ENCODE results near the gene GRAMD1B.
A peak's percentile ranks its signal among the peaks of the same experiment; 100 is the strongest.

Gene GRAMD1B

DNA sequence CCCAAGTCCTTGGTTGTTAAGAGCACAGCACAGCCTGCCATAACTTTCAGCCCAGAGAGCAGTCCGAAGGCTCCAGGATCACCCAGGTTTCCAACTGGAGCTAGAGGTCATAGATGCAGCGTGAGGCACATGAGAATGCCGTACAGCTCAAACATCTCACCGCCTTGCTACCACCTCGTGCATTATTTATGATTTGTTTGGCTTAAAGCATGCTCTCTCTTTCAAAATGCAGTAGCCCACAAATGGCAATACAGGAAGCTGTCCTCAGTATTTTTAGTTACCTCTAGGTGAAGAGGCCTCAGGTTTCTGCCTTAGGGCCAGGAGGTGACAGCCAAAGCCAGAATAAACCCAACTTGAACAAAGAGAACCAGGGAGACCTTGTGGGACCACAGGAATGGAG, 210.0 kb downstream of the GRAMD1B start:
- H3K27me3 ChIP-seq (ENCODE audit: insufficient read depth, poor library complexity, severe bottlenecking): peaks cover 2% of the 10 kb centered on the region
- no peak overlapping the region for H3K27ac ChIP-seq (replicated peaks)
- TF ChIP-seq, protein P1, sequence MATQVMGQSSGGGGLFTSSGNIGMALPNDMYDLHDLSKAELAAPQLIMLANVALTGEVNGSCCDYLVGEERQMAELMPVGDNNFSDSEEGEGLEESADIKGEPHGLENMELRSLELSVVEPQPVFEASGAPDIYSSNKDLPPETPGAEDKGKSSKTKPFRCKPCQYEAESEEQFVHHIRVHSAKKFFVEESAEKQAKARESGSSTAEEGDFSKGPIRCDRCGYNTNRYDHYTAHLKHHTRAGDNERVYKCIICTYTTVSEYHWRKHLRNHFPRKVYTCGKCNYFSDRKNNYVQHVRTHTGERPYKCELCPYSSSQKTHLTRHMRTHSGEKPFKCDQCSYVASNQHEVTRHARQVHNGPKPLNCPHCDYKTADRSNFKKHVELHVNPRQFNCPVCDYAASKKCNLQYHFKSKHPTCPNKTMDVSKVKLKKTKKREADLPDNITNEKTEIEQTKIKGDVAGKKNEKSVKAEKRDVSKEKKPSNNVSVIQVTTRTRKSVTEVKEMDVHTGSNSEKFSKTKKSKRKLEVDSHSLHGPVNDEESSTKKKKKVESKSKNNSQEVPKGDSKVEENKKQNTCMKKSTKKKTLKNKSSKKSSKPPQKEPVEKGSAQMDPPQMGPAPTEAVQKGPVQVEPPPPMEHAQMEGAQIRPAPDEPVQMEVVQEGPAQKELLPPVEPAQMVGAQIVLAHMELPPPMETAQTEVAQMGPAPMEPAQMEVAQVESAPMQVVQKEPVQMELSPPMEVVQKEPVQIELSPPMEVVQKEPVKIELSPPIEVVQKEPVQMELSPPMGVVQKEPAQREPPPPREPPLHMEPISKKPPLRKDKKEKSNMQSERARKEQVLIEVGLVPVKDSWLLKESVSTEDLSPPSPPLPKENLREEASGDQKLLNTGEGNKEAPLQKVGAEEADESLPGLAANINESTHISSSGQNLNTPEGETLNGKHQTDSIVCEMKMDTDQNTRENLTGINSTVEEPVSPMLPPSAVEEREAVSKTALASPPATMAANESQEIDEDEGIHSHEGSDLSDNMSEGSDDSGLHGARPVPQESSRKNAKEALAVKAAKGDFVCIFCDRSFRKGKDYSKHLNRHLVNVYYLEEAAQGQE (IDR thresholded peaks at IDR 0.05; ENCODE audit: insufficient replicate concordance, low read depth): no peak
- TF ChIP-seq POLR2AphosphoS5 (IDR thresholded peaks at IDR 0.05; ENCODE audit: low read depth) (no peak), GABPA (IDR thresholded peaks at IDR 0.05; ENCODE audit: low read depth) (no peak), CTCF (IDR thresholded peaks at IDR 0.05; ENCODE audit: insufficient read depth, low read length) (no peak), SPI1 (IDR thresholded peaks at IDR 0.05; ENCODE audit: borderline replicate concordance, low read depth) (no peak)
- no peak overlapping the region for H3K4me3 ChIP-seq (replicated peaks; ENCODE audit: insufficient read depth, low read length)
- no peak for DNase-seq (ENCODE audit: low read depth in 1 of 2, low spot score in 1 of 2)

DNA sequence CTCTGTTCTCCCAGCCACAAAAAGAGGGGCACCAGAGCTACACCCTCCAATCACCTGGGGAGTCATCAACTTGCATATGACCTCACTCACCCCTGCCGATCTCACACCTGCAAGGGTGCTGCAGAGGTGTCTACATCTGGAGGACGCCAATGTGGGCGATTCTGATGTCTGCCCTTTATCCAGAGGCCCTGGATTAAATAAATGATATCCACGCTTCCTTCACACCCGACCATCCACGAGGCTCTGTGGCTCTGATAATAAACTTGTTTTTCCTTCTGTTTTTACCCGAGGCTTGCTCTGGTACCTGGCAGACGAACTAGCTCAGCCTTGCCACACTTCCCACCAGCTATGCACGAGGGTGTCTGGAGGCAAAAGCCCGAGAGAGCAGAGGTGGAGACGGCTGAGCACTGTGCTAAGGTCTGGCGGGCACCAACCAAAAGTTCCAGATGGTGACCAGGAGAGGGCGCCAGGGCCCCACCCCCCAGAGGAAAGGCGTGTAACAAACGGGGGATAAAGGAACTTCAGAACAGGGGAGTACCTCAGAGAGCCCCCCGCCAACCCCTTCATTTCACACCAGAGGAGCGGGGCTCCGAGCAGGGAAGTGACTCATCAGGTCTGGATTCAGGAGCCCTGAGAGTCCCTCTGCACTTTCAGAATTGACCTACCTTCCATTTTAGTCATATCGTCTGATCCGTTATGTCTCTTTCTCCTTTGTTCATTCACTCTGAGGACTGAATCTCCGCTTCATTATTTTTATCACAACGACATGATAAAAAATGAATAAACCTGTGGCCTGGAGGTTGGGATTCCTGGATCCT, 210.8 kb downstream of the GRAMD1B start:
- no peaks in the 10 kb centered on the region for H3K27me3 ChIP-seq (ENCODE audit: insufficient read depth, poor library complexity, severe bottlenecking)
- H3K27ac ChIP-seq (replicated peaks): no peak overlapping the region
- DNase-seq (ENCODE audit: low read depth in 1 of 2, low spot score in 1 of 2): peak in 1 of 2 experiments; percentile 41
- H3K4me3 ChIP-seq (replicated peaks; ENCODE audit: insufficient read depth, low read length): no peak overlapping the region
- TF ChIP-seq SPI1 (IDR thresholded peaks at IDR 0.05; ENCODE audit: borderline replicate concordance, low read depth) (no peak), POLR2AphosphoS5 (IDR thresholded peaks at IDR 0.05; ENCODE audit: low read depth) (no peak), CTCF (IDR thresholded peaks at IDR 0.05; ENCODE audit: insufficient read depth, low read length) (peak; percentile 32)

DNA sequence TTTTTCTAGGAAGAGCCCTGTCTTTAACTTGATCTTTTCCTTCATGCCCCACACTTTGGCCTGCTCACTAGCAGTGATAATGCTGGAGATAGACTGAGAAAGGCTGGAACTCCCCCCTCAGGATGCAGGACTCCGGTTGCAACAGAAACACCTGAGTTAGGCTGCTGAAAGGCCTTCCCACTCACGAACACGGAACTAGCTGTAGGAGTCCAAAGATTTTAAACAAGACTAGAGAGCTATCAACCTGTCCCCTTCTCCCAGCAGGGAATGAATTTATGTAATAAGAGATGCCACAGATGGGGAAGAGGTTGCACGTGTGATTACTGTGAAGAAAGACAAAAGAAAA, 211.4 kb downstream of the GRAMD1B start:
- no peaks in the 10 kb centered on the region for H3K27me3 ChIP-seq (ENCODE audit: insufficient read depth, poor library complexity, severe bottlenecking)
- DNase-seq (ENCODE audit: low read depth in 1 of 2, low spot score in 1 of 2): no peak
- no peak overlapping the region for H3K27ac ChIP-seq (replicated peaks)
- no peak overlapping the region for H3K4me3 ChIP-seq (replicated peaks; ENCODE audit: insufficient read depth, low read length)
- TF ChIP-seq SPI1 (IDR thresholded peaks at IDR 0.05; ENCODE audit: borderline replicate concordance, low read depth) (no peak), CTCF (IDR thresholded peaks at IDR 0.05; ENCODE audit: insufficient read depth, low read length) (no peak)
- TF ChIP-seq, protein P1 (IDR thresholded peaks at IDR 0.05; ENCODE audit: insufficient replicate concordance, low read depth): no peak

DNA sequence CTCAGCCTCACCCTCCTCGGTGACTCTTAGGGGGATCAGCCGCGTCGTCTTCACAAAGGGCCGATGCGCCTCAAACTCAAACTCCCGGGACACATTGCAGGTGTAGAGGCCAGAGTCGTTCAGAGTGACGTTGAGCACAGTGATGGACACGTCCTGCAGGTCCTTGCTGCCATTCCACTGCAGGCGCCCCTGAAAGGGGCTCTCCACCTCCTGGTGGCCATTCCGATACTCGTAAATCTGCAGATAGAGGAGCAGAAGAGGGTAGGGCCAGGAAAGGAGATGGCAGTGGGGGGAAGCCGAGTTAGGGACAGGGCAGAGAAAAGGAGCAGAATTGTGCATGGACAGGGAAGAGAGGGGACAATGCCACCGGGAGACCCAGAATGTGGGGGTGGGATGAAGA, 212.4 kb downstream of the GRAMD1B start:
- Histone ChIP-seq H3K4me3 (replicated peaks; ENCODE audit: insufficient read depth, low read length) (no peak overlapping the region), H3K27me3 (ENCODE audit: insufficient read depth, poor library complexity, severe bottlenecking) (no peaks in the 10 kb centered on the region), H3K27ac (replicated peaks) (no peak overlapping the region)
- DNase-seq (ENCODE audit: low read depth in 1 of 2, low spot score in 1 of 2): no peak
- TF ChIP-seq, protein P1 (IDR thresholded peaks at IDR 0.05; ENCODE audit: insufficient replicate concordance, low read depth): no peak
- TF ChIP-seq GABPA (IDR thresholded peaks at IDR 0.05; ENCODE audit: low read depth): no peak
- no peak for TF ChIP-seq SPI1 (IDR thresholded peaks at IDR 0.05; ENCODE audit: borderline replicate concordance, low read depth)
- TF ChIP-seq POLR2AphosphoS5 (IDR thresholded peaks at IDR 0.05; ENCODE audit: low read depth): no peak
- no peak for TF ChIP-seq CTCF (IDR thresholded peaks at IDR 0.05; ENCODE audit: insufficient read depth, low read length)
